Measurements from ENCODE around the gene MRO. TPM values are rescaled to one million over a fixed set of nuclear protein-coding genes. Genes with fewer than 3 reads are reported as not detected.

MRO gene
- polyA plus RNA-seq, 1 of the 3 experiments (the other 2 are of a cell fraction), result not detected

GRCh38 chr18:50749421-50749820 is 70.4 kb downstream of the MRO start (continued):
- no peak for TF ChIP-seq PBX3 (IDR thresholded peaks at IDR 0.05)
- no peak for TF ChIP-seq RAD21 (IDR thresholded peaks at IDR 0.05; ENCODE audit: low read length)
- TF ChIP-seq POLR2AphosphoS5 (IDR thresholded peaks at IDR 0.05; ENCODE audit: low read depth, low read length), result no peak

GRCh38 chr18:50748243-50749229 is 71.3 kb downstream of the MRO start:
- ChIA-PET POLR2A (no interaction called here), CTCF (no interaction called here)
- H3K27me3 ChIP-seq (ENCODE audit: insufficient read depth), result no peaks in the 10 kb centered on the region
- no peak overlapping the region for H3K4me3 ChIP-seq (ENCODE audit: low read depth in 2 of 2, low read length in 1 of 2)
- H3K27ac ChIP-seq (ENCODE audit: low read depth in 2 of 2, low read length in 1 of 2), result no peak overlapping the region; a peak in 1 of 4 replicates
- DNase-seq, result no peak
- no peak overlapping the region for H3K9ac ChIP-seq
- no peaks in the 10 kb centered on the region for H3K79me2 ChIP-seq (ENCODE audit: insufficient read depth)
- H3K4me2 ChIP-seq, result no peak overlapping the region
- TF ChIP-seq PBX3 (IDR thresholded peaks at IDR 0.05) (no peak), MXI1 (IDR thresholded peaks at IDR 0.05; ENCODE audit: low read depth, low read length) (peak; percentile 30; the same call in 1 of the 2 replicates), GATA2 (CRISPR knock-in tag; IDR thresholded peaks at IDR 0.05) (peak; percentile 28; the same call in 1 of the 2 replicates), RCOR1 (IDR thresholded peaks at IDR 0.05; ENCODE audit: low read length) (peak; percentile 48; the same call in 1 of the 2 replicates), CTCF (IDR thresholded peaks at IDR 0.05) (no peak)
- 8% methylated on average over 9 of the region's 9 CpGs for WGBS (ENCODE audit: low lambda C conversion rate)
- no peak overlapping the region for H2AFZ ChIP-seq (ENCODE audit: low read depth)
- no peaks in the 10 kb centered on the region for H3F3A ChIP-seq (replicated peaks; ENCODE audit: insufficient read depth)
- no peaks in the 10 kb centered on the region for H4K20me1 ChIP-seq (ENCODE audit: insufficient read depth)
- no peaks in the 10 kb centered on the region for H3K9me3 ChIP-seq
- H3K9me2 ChIP-seq, result no peaks in the 10 kb centered on the region
- H3K4me1 ChIP-seq (ENCODE audit: control insufficient read depth in 1 of 2, insufficient read depth in 2 of 2, low read depth in 1 of 2, low read length in 1 of 2), result peaks cover 0 to 25% of the 10 kb centered on the region in 2 experiments; a peak in 1 of 4 replicates
- H3K36me3 ChIP-seq (replicated peaks in 1 of 2; ENCODE audit: control insufficient read depth in 1 of 2, insufficient read depth in 2 of 2, low read length in 1 of 2), result no peaks in the 10 kb centered on the region

- H3K4me2 ChIP-seq, result no peak overlapping the region
- POLR2A ChIA-PET, result no interaction called here
- H4K20me1 ChIP-seq (ENCODE audit: insufficient read depth), result no peaks in the 10 kb centered on the region
- no peaks in the 10 kb centered on the region for H3F3A ChIP-seq (replicated peaks; ENCODE audit: insufficient read depth)
- CTCF ChIA-PET, result no interaction called here
- H3K9me2 ChIP-seq, result no peaks in the 10 kb centered on the region
- no peak overlapping the region for H3K4me3 ChIP-seq (ENCODE audit: low read depth in 2 of 2, low read length in 1 of 2)
- whole genome bisulfite sequencing (ENCODE audit: low lambda C conversion rate), result 31% methylated on average over 1 of the region's 1 CpG
- H3K4me1 ChIP-seq (ENCODE audit: control insufficient read depth in 1 of 2, insufficient read depth in 2 of 2, low read depth in 1 of 2, low read length in 1 of 2), result peaks cover 0 to 25% of the 10 kb centered on the region in 2 experiments; a peak in 1 of 4 replicates
- no peak overlapping the region for H3K9ac ChIP-seq
- no peaks in the 10 kb centered on the region for H3K9me3 ChIP-seq
- H3K27ac ChIP-seq (ENCODE audit: low read depth in 2 of 2, low read length in 1 of 2), result no peak overlapping the region; a peak in 1 of 4 replicates
- H3K27me3 ChIP-seq (ENCODE audit: insufficient read depth), result no peaks in the 10 kb centered on the region
- no peak for DNase-seq
- H3K79me2 ChIP-seq (ENCODE audit: insufficient read depth), result no peaks in the 10 kb centered on the region
- TF ChIP-seq TEAD4 (IDR thresholded peaks at IDR 0.05; ENCODE audit: borderline replicate concordance, insufficient read depth), result no peak
- H2AFZ ChIP-seq (ENCODE audit: low read depth), result no peak overlapping the region
- no peaks in the 10 kb centered on the region for H3K36me3 ChIP-seq (replicated peaks in 1 of 2; ENCODE audit: control insufficient read depth in 1 of 2, insufficient read depth in 2 of 2, low read length in 1 of 2)
Observed at GRCh38 chr18:50747849-50748242, 72.0 kb downstream of the MRO start.

Data from SK-N-SH (cell line).